H1 (cell line): ENCODE measurements around the gene BRCA1.

Source experiments
- BRCA1 ChIP-seq: IDR thresholded peaks from 2 replicates; pipeline ENCODE4 v1.6.1; 2012; ENCODE audit warnings: low read depth, low read length, improper control_type of control experiment
- EGR1 ChIP-seq: IDR thresholded peaks from 2 replicates; pipeline ENCODE4 v1.6.1; 2011; ENCODE audit warnings: low read depth, low read length, borderline replicate concordance
- RFX5 ChIP-seq: IDR thresholded peaks from 2 replicates; pipeline ENCODE4 v1.6.1; 2011; ENCODE audit warnings: low read depth, low read length, improper control_type of control experiment, borderline replicate concordance
- TF ChIP-seq, protein P1 (sequence below), 3 experiments: IDR thresholded peaks; 1 replicate in 2 of 3; 2 replicates in 1 of 3; pipeline versions ENCODE4 v1.5.1 to v1.6.1; 2011; ENCODE audit warnings: low read length in 3 of 3, mild to moderate bottlenecking in 3 of 3, inconsistent platforms in 2 of 3, low read depth in 1 of 3, moderate library complexity in 1 of 3; ENCODE audit not compliant: insufficient read depth in 1 of 3; ENCODE audit errors: control extremely low read depth in 1 of 3

DNA sequence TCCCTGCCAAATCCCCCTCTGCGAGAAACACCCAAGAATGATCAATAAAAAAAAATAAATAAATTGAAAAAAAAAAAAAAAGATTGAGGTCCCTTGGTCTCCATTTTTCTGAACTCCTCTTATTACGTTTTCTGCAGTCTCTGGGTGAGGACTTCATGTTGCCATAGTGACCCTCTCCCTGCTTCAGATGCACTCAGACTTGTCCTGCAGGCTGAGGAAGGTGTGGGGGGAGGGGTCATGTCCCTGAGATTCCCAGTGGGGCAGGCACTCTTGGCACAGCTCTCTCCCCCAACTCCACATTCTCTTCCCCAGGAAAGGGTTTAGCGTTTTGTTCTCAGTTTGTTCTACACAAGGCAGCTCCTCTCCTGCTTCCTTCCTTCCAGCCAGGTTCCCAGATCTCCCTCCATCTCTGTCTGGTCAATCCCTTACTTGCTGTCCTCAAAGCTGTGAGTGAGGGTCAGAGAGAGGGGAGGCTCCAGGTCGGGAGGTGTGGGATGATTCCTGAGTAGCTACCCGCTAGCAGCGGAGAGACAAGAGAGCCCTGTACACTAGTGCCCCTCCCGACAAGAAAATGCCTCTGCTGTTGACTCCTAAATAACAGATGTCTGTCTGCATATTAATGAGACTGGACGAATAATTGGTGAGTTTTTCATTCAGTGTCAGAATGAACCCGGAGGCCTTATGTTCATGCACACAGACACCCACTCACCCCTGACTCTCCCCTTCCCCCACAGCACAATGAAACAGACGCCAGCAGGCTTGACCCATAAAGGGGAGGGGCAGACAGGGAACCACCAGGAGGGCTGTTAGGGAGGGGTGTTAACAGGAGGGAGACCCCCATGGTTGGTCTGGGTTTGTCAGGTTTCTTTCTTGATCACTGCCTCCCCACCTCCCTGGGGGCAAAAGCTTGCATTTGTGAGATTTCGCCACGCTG lies 90.9 kb downstream of the BRCA1 start:
- TF ChIP-seq BRCA1 (no peak), EGR1 (no peak), RFX5 (no peak)
- TF ChIP-seq, protein P1, sequence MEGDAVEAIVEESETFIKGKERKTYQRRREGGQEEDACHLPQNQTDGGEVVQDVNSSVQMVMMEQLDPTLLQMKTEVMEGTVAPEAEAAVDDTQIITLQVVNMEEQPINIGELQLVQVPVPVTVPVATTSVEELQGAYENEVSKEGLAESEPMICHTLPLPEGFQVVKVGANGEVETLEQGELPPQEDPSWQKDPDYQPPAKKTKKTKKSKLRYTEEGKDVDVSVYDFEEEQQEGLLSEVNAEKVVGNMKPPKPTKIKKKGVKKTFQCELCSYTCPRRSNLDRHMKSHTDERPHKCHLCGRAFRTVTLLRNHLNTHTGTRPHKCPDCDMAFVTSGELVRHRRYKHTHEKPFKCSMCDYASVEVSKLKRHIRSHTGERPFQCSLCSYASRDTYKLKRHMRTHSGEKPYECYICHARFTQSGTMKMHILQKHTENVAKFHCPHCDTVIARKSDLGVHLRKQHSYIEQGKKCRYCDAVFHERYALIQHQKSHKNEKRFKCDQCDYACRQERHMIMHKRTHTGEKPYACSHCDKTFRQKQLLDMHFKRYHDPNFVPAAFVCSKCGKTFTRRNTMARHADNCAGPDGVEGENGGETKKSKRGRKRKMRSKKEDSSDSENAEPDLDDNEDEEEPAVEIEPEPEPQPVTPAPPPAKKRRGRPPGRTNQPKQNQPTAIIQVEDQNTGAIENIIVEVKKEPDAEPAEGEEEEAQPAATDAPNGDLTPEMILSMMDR (IDR thresholded peaks at IDR 0.05; ENCODE audit: control extremely low read depth in 1 of 3, insufficient read depth in 1 of 3, low read depth in 1 of 3, low read length in 3 of 3) = no peak
